ENCODE results near the gene TM9SF4.

The TM9SF4 gene

DNA sequence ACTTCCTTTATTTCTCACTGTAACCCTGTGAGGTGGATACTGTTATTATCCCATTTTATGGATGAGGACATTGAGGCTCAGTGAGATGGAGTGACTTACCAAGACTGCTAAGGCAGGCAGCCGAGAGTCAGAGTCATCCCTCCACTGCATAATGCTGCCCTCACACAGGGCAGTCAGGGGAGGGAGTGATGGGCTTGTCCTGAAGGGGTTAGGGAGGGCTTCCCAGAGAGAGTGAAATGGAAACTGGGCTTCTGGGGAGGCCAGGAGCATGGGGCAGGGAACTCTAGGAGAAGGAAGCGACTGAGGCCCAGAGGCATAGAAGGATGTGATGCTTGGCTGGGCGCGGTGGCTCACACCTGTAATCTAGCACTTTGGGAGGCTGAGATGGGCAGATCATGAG, 31.1 kb downstream of the TM9SF4 start:
- peaks cover 12% of the 10 kb centered on the region for H3K4me1 Mint-ChIP-seq
- DNase-seq (ENCODE audit: low spot score in 2 of 2): no peak
- peak overlapping the region; percentile 44 for H3K27ac Mint-ChIP-seq (ENCODE audit: low read depth)
- no peaks in the 10 kb centered on the region for H3K9me3 Mint-ChIP-seq
- ATAC-seq (replicated peaks; ENCODE audit: extremely low read depth, poor library complexity, severe bottlenecking): no peak
- H3K27me3 Mint-ChIP-seq: no peaks in the 10 kb centered on the region
- no peak overlapping the region for H3K4me3 Mint-ChIP-seq
- H3K36me3 Mint-ChIP-seq (ENCODE audit: insufficient read depth): peaks cover 57% of the 10 kb centered on the region

DNA sequence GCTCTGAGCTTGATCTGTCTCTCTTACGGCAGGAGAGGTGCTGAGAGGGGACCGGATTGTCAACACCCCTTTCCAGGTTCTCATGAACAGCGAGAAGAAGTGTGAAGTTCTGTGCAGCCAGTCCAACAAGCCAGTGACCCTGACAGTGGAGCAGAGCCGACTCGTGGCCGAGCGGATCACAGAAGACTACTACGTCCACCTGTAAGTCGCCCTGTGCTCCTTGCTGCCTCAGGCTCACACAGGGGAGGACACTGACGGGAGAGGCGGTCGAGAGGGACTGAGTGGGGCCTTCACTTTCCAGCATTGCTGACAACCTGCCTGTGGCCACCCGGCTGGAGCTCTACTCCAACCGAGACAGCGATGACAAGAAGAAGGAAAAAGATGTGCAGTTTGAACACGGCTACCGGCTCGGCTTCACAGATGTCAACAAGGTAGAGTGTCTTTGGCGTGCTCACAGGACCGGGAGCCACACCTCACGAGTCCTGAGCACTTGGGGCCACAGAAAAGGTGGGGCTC, 32.0 kb downstream of the TM9SF4 start:
- no peak overlapping the region for H3K27ac Mint-ChIP-seq (ENCODE audit: low read depth)
- H3K27me3 Mint-ChIP-seq: no peaks in the 10 kb centered on the region
- peaks cover 67% of the 10 kb centered on the region for H3K36me3 Mint-ChIP-seq (ENCODE audit: insufficient read depth)
- DNase-seq (ENCODE audit: low spot score in 2 of 2) (no peak), ATAC-seq (replicated peaks; ENCODE audit: extremely low read depth, poor library complexity, severe bottlenecking) (no peak)
- peaks cover 12% of the 10 kb centered on the region for H3K4me1 Mint-ChIP-seq
- no peaks in the 10 kb centered on the region for H3K9me3 Mint-ChIP-seq
- H3K4me3 Mint-ChIP-seq: no peak overlapping the region

DNA sequence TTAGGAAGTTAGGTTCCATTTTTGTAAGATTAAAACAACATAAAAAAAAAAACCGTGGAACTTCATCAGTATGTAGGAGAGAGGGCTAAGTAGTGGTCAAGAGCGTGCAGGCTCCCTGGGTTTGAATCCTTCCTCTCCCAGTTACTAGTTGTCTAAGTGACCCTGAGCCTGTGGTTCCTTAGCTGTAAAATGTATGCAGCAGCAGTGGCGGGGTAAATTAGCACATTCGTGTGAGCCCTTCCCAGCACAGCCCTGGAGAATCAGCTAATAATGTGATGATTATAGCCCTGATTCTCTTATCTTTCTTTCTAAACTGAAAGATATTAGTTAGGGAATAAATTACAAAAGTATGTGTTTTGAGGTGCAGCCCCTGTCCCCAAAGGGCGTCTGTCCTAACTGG, 32.6 kb downstream of the TM9SF4 start:
- H3K27ac Mint-ChIP-seq (ENCODE audit: low read depth): no peak overlapping the region
- H3K9me3 Mint-ChIP-seq: no peaks in the 10 kb centered on the region
- H3K27me3 Mint-ChIP-seq: no peaks in the 10 kb centered on the region
- no peak overlapping the region for H3K4me3 Mint-ChIP-seq
- DNase-seq (ENCODE audit: low spot score in 2 of 2) (no peak), ATAC-seq (replicated peaks; ENCODE audit: extremely low read depth, poor library complexity, severe bottlenecking) (no peak)
- peaks cover 12% of the 10 kb centered on the region for H3K4me1 Mint-ChIP-seq
- H3K36me3 Mint-ChIP-seq (ENCODE audit: insufficient read depth): peaks cover 67% of the 10 kb centered on the region

DNA sequence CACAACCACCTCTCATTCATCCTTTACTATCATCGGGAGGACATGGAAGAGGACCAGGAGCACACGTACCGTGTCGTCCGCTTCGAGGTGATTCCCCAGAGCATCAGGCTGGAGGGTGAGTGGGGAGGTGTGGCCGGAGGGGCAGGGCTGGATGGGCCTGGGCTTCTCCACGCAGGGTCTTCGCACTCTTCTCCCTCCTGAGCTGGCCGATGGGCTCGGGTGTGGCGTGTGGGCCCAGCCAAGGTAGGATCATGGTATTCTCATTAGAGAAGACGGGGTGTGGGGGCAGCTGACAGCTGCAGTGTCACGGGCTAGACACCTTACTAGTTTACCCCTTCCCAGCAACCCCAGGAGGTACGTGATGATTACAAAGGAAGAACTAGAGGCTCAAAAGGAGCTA, 33.5 kb downstream of the TM9SF4 start:
- peaks cover 12% of the 10 kb centered on the region for H3K4me1 Mint-ChIP-seq
- peaks cover 69% of the 10 kb centered on the region for H3K36me3 Mint-ChIP-seq (ENCODE audit: insufficient read depth)
- H3K9me3 Mint-ChIP-seq: no peaks in the 10 kb centered on the region
- DNase-seq (ENCODE audit: low spot score in 2 of 2) (no peak), ATAC-seq (replicated peaks; ENCODE audit: extremely low read depth, poor library complexity, severe bottlenecking) (no peak)
- H3K27me3 Mint-ChIP-seq: no peaks in the 10 kb centered on the region
- no peak overlapping the region for H3K4me3 Mint-ChIP-seq
- no peak overlapping the region for H3K27ac Mint-ChIP-seq (ENCODE audit: low read depth)

DNA sequence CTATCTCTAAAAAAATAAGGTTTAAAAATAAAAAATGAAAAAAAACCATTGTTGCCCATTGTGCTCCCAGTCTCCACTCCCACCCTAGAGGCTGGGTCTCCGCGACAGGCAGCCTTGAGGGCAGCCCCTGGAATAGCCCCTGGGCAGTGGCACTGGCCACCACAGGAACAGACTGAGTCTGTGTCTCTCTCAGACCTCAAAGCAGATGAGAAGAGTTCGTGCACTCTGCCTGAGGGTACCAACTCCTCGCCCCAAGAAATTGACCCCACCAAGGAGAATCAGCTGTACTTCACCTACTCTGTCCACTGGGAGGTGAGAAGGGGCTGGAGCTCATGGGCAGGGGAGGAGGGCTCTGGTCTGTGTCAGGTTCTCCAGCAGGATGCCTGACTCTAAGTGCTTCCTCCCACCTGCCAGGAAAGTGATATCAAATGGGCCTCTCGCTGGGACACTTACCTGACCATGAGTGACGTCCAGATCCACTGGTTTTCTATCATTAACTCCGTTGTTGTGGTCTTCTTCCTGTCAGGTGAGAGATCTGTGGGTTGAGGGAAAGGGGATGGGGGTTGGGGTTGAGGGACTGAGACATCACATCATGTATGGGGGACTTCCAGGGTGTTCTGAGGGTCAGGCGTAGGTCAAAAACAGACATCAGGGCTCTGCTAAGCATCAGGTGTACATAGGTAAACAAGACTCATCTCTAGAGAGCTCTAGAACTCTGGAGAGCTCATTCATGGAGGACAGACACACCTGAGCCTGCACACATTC, 35.6 kb downstream of the TM9SF4 start:
- Mint-ChIP-seq H3K4me1 (no peaks in the 10 kb centered on the region), H3K4me3 (no peak overlapping the region), H3K9me3 (no peaks in the 10 kb centered on the region), H3K36me3 (ENCODE audit: insufficient read depth) (peaks cover 64% of the 10 kb centered on the region), H3K27me3 (no peaks in the 10 kb centered on the region), H3K27ac (ENCODE audit: low read depth) (no peak overlapping the region)
- DNase-seq (ENCODE audit: low spot score in 2 of 2) (no peak), ATAC-seq (replicated peaks; ENCODE audit: extremely low read depth, poor library complexity, severe bottlenecking) (no peak)

DNA sequence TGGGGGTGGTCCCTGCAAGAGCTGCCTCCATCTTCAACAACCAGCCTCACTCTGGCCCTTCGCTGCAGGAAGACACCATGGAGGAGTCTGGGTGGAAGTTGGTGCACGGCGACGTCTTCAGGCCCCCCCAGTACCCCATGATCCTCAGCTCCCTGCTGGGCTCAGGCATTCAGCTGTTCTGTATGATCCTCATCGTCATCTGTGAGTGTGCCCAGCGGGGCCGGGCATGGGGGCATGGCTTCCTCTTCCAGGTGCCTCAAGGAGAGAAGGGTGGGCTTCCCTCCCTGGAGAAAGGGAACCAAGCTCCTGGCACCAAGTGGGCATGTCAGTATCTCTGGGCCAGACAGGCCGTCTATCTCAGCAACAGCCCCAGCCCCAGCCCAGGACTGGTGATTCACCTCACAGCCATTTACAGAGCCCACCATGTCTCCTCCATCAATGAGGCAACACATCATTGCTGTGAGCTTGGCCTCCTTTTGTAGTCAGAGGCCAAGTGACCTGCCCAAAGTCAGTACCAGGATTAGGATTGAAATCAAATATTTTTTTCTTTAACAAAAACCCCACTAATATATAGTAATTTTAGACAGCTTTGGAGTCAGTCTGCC, 40.2 kb downstream of the TM9SF4 start:
- no peaks in the 10 kb centered on the region for H3K4me1 Mint-ChIP-seq
- peaks cover 57% of the 10 kb centered on the region for H3K36me3 Mint-ChIP-seq (ENCODE audit: insufficient read depth)
- ATAC-seq (replicated peaks; ENCODE audit: extremely low read depth, poor library complexity, severe bottlenecking): no peak
- H3K4me3 Mint-ChIP-seq: no peak overlapping the region
- no peak for DNase-seq (ENCODE audit: low spot score in 2 of 2)
- H3K9me3 Mint-ChIP-seq: no peaks in the 10 kb centered on the region
- no peak overlapping the region for H3K27ac Mint-ChIP-seq (ENCODE audit: low read depth)
- no peaks in the 10 kb centered on the region for H3K27me3 Mint-ChIP-seq

DNA sequence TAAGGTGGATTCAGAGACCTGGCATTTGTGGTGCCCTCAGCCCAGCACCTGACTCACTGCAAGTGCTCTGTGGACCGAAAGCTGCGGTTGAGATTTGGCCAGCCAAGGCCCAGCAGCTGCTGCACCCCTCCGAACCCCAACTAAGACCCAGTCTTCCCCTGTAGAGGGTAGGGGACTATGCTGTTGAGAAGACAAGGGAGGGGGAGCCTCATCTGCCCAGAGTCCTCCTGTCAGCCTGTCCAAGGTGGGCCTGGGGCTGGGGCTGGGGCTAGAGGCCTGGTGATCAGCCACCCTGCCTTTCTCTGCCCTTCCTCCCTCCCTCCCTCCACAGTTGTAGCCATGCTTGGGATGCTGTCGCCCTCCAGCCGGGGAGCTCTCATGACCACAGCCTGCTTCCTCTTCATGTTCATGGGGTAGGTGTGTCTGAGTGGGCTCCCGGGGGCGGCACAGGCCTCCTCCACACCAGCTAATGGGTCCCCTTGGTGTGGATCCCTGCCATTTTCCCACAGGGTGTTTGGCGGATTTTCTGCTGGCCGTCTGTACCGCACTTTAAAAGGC, 40.9 kb downstream of the TM9SF4 start:
- H3K27ac Mint-ChIP-seq (ENCODE audit: low read depth): peak overlapping the region; percentile 23
- H3K36me3 Mint-ChIP-seq (ENCODE audit: insufficient read depth): peaks cover 57% of the 10 kb centered on the region
- H3K4me1 Mint-ChIP-seq: no peaks in the 10 kb centered on the region
- H3K4me3 Mint-ChIP-seq: no peak overlapping the region
- no peak for DNase-seq (ENCODE audit: low spot score in 2 of 2)
- no peaks in the 10 kb centered on the region for H3K9me3 Mint-ChIP-seq
- ATAC-seq (replicated peaks; ENCODE audit: extremely low read depth, poor library complexity, severe bottlenecking): no peak
- no peaks in the 10 kb centered on the region for H3K27me3 Mint-ChIP-seq

DNA sequence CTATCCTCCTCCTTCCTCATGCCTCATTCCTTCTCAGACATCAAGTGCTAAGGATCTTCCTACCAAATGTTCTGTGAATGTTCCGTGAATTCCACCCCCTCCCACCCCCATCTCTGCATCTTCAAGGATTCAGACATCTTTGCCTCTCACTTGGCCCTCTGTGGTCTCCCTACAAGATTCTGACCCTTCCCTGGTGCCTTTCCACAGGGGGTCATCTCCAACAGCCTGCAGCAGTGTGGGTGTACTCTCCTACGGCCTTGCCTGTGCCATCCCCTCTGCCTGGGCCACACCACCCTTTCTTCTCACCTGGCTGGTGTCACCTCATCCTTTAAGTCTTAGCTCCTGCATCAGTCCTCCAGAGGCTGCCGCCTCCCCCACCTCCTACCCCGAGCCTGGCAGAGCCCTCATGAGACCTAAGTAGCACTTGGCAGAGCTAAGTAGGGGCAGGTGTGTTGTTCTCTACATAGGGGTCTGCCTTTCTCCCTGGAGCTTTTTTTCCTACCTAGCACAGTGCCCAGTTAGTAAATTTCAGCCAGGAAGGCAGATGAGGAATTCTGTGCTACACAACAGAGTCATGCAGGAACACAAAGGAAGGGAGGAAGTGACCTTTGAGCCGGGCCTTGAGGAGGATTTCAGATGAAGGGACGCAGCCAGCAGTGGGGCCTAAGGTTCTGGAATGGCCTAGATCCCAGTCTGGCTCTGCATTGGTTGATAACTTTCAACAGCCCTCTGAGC, 43.1 kb downstream of the TM9SF4 start:
- ATAC-seq (replicated peaks; ENCODE audit: extremely low read depth, poor library complexity, severe bottlenecking) (no peak), DNase-seq (ENCODE audit: low spot score in 2 of 2) (no peak)
- no peaks in the 10 kb centered on the region for H3K4me1 Mint-ChIP-seq
- H3K9me3 Mint-ChIP-seq: no peaks in the 10 kb centered on the region
- no peak overlapping the region for H3K4me3 Mint-ChIP-seq
- no peaks in the 10 kb centered on the region for H3K27me3 Mint-ChIP-seq
- H3K36me3 Mint-ChIP-seq (ENCODE audit: insufficient read depth): peaks cover 41% of the 10 kb centered on the region
- peak overlapping the region; percentile 42 for H3K27ac Mint-ChIP-seq (ENCODE audit: low read depth)

DNA sequence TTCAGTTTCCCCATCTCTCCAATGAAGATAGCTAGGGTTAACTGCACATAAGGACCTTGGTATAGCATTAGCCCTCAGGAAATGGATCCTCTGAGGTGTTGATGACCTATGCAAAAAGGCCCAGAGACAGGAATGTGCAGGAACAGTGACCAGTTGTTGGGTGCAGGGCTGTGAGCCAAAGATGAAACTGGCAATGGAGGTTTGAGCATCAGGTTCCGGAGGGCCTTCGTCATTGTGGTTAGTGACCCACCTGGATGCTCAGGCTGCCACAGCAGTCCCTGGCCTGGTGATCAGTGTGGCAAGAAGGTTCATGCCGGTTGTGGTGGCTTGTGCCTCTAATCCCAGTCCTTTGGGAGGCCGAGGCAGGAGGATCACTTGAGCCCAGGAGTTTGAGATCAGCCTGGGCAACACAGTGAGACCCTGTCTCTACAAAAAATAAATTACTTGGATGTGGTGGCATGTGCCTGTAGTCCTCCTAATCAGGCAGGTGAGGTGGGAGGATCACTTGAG, 43.7 kb downstream of the TM9SF4 start:
- no peaks in the 10 kb centered on the region for H3K27me3 Mint-ChIP-seq
- no peak for ATAC-seq (replicated peaks; ENCODE audit: extremely low read depth, poor library complexity, severe bottlenecking)
- no peak overlapping the region for H3K4me3 Mint-ChIP-seq
- no peaks in the 10 kb centered on the region for H3K4me1 Mint-ChIP-seq
- no peaks in the 10 kb centered on the region for H3K9me3 Mint-ChIP-seq
- peaks cover 41% of the 10 kb centered on the region for H3K36me3 Mint-ChIP-seq (ENCODE audit: insufficient read depth)
- H3K27ac Mint-ChIP-seq (ENCODE audit: low read depth): no peak overlapping the region
- no peak for DNase-seq (ENCODE audit: low spot score in 2 of 2)

DNA sequence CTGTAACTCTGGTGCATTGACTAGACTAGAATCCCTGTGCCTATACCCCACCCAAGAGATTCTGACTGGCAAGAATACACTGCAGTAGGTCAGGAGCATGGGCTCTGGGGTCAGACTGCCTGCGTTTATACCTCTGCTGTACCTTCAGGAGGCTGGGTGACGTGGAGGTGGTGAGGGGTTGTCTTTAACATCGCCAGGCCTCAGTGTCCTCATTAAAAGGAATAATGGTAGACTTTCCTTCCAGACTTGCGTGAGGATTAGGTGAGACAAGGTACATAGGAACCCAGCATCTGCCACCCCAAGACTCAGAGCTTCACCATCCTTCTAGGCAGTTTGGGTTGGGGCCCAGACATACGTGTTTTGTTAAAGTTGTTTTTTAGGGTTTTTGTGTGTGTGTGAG, 44.3 kb downstream of the TM9SF4 start:
- Mint-ChIP-seq H3K4me1 (no peaks in the 10 kb centered on the region), H3K36me3 (ENCODE audit: insufficient read depth) (peaks cover 40% of the 10 kb centered on the region), H3K9me3 (no peaks in the 10 kb centered on the region), H3K27ac (ENCODE audit: low read depth) (no peak overlapping the region), H3K27me3 (no peaks in the 10 kb centered on the region), H3K4me3 (no peak overlapping the region)
- no peak for DNase-seq (ENCODE audit: low spot score in 2 of 2)
- no peak for ATAC-seq (replicated peaks; ENCODE audit: extremely low read depth, poor library complexity, severe bottlenecking)

DNA sequence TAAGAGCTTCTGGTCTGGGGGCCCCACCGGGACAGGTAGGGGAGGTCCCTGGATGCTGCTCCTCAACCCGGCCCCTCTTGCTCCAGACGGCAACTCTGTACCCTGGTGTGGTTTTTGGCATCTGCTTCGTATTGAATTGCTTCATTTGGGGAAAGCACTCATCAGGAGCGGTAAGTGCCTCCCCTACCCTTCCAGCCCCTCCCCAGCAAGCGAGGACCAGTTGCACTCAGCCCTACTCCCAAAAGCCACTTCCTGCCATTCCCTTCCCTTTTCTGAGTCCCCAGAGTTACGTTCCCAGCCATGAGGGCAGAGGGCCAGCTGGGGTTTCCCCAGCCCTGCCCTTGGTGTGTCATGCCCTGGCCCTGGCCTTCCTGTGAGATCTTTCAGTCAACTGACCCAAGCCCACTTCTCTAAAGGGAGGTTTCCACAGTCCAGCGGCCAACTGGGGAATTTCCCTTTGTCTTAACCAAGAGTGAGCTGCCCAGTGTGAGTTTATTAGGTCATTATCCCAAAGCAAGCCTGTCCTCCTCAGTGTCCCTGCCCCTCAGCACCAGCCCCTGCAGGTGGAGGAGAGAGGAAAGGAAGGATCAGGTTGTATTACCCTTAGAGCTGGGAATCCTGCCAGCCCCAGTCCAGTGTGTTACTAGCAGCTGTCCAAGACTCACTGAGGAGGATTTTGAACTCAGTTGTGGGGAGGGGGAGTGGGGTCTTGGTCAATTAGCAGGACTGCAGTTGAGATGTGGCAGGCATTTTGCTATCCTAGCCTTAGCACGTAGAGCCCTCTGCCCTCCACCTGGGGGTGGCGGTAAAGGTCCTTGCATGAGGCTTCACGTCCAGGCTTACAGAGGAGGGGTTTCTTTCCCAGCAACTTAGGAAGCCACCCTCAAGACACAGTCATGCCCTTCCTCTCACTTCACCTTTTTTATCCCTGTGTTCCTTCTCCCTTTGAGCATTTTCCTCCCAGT, 45.8 kb downstream of the TM9SF4 start:
- no peaks in the 10 kb centered on the region for H3K27me3 Mint-ChIP-seq
- peak overlapping the region; percentile 74 for H3K27ac Mint-ChIP-seq (ENCODE audit: low read depth)
- H3K4me1 Mint-ChIP-seq: no peaks in the 10 kb centered on the region
- no peak for DNase-seq (ENCODE audit: low spot score in 2 of 2)
- ATAC-seq (replicated peaks; ENCODE audit: extremely low read depth, poor library complexity, severe bottlenecking): no peak
- H3K9me3 Mint-ChIP-seq: no peaks in the 10 kb centered on the region
- no peak overlapping the region for H3K4me3 Mint-ChIP-seq
- peaks cover 37% of the 10 kb centered on the region for H3K36me3 Mint-ChIP-seq (ENCODE audit: insufficient read depth)

DNA sequence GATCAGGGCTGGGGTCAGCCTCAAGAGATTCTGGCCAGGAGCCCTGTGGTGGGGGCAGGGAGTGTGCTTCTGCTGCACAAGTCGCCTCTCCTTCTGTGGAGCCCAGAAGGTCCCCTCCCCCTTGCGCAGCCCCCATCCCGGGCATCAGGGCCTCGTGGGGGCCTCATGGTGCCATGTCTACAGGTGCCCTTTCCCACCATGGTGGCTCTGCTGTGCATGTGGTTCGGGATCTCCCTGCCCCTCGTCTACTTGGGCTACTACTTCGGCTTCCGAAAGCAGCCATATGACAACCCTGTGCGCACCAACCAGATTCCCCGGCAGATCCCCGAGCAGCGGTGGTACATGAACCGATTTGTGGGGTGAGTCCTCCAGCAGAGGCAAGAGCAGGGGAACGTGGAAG, 48.1 kb downstream of the TM9SF4 start:
- Mint-ChIP-seq H3K27me3 (no peaks in the 10 kb centered on the region), H3K36me3 (ENCODE audit: insufficient read depth) (peaks cover 43% of the 10 kb centered on the region), H3K4me3 (no peak overlapping the region), H3K4me1 (no peaks in the 10 kb centered on the region), H3K9me3 (no peaks in the 10 kb centered on the region), H3K27ac (ENCODE audit: low read depth) (peak overlapping the region; percentile 75)
- DNase-seq (ENCODE audit: low spot score in 2 of 2) (no peak), ATAC-seq (replicated peaks; ENCODE audit: extremely low read depth, poor library complexity, severe bottlenecking) (no peak)

Data from central memory CD8-positive, alpha-beta T cell (primary cell).